GM19324 (cell line): ENCODE results near the gene APH1B.
"Not testable (repeated sequence)": the region's sequence is repeated elsewhere in the genome, so short reads cannot be mapped to it uniquely, and the experiment has no call there.

Source experiments
- ATAC-seq: cut with Tn5 transposase; IDR thresholded peaks from one replicate; pipeline ENCODE4 v1.9.1; 2021; ENCODE audit warnings: mild to moderate bottlenecking, moderate library complexity; ENCODE audit not compliant: unreplicated experiment, low FRiP score

APH1B gene

GRCh38 chr15:63327648-63328421 is 50.4 kb downstream of the APH1B start:
- no peak for ATAC-seq

GRCh38 chr15:63329567-63330350 is 52.4 kb downstream of the APH1B start:
- no peak for ATAC-seq

- ATAC-seq = no peak
These were observed 53.5 kb downstream of the APH1B start for GRCh38 chr15:63330926-63331325.

- ATAC-seq = no peak
These were observed 54.1 kb downstream of the APH1B start for GRCh38 chr15:63331456-63331855.

GRCh38 chr15:63332367-63333124 is 55.1 kb downstream of the APH1B start:
- ATAC-seq = no peak

- ATAC-seq = no peak
These were observed 57.4 kb downstream of the APH1B start for GRCh38 chr15:63334821-63335220.

GRCh38 chr15:63335543-63336240 is 58.3 kb downstream of the APH1B start:
- ATAC-seq = no peak

GRCh38 chr15:63337046-63337445 is 59.6 kb downstream of the APH1B start:
- ATAC-seq = no peak

GRCh38 chr15:63338170-63338569 is 60.8 kb downstream of the APH1B start:
- no peak for ATAC-seq

- ATAC-seq = no peak
These were observed 61.8 kb downstream of the APH1B start for GRCh38 chr15:63339006-63339766.

- no peak for ATAC-seq
These were observed 62.4 kb downstream of the APH1B start for GRCh38 chr15:63339836-63340235.

GRCh38 chr15:63340353-63340752 is 62.9 kb downstream of the APH1B start:
- ATAC-seq = no peak

GRCh38 chr15:63340878-63341277 is 63.5 kb downstream of the APH1B start:
- ATAC-seq = no peak

- no peak for ATAC-seq
These were observed 64.5 kb downstream of the APH1B start for GRCh38 chr15:63341898-63342297.

GRCh38 chr15:63342996-63343562 is 65.7 kb downstream of the APH1B start:
- not testable (repeated sequence) for ATAC-seq

- no peak for ATAC-seq
These were observed 67.5 kb downstream of the APH1B start for GRCh38 chr15:63344731-63345390.

GRCh38 chr15:63345391-63345752 is 68.0 kb downstream of the APH1B start:
- ATAC-seq = no peak

GRCh38 chr15:63347074-63347857 is 69.9 kb downstream of the APH1B start:
- no peak for ATAC-seq
